Choroid plexus epithelial cell (primary cell): Measurements from ENCODE around the gene NFATC1.
"Not testable (repeated sequence)": the region's sequence is repeated elsewhere in the genome, so short reads cannot be mapped to it uniquely, and the experiment has no call there.

Experiments
- DNase-seq: peaks from one replicate; pipeline ENCODE4 v3.0.0-alpha.2; 2010; ENCODE audit warnings: low read depth
- H3K4me3 ChIP-seq: 2 replicates; pipeline ENCODE4 v1.5.1; 2011; ENCODE audit warnings: low read depth, mild to moderate bottlenecking, control low read depth, low read length, moderate library complexity
- TF ChIP-seq, protein P1 (sequence below): conservative IDR thresholded peaks from 2 replicates; pipeline ENCODE4 v1.5.1; 2011; ENCODE audit warnings: low read depth, mild to moderate bottlenecking, control low read depth, inconsistent platforms, low read length, moderate library complexity

The NFATC1 gene

GRCh38 chr18:79478484-79479115 is 82.9 kb downstream of the NFATC1 start:
- DNase-seq = no peak
- TF ChIP-seq, protein P1, sequence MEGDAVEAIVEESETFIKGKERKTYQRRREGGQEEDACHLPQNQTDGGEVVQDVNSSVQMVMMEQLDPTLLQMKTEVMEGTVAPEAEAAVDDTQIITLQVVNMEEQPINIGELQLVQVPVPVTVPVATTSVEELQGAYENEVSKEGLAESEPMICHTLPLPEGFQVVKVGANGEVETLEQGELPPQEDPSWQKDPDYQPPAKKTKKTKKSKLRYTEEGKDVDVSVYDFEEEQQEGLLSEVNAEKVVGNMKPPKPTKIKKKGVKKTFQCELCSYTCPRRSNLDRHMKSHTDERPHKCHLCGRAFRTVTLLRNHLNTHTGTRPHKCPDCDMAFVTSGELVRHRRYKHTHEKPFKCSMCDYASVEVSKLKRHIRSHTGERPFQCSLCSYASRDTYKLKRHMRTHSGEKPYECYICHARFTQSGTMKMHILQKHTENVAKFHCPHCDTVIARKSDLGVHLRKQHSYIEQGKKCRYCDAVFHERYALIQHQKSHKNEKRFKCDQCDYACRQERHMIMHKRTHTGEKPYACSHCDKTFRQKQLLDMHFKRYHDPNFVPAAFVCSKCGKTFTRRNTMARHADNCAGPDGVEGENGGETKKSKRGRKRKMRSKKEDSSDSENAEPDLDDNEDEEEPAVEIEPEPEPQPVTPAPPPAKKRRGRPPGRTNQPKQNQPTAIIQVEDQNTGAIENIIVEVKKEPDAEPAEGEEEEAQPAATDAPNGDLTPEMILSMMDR = no peak

GRCh38 chr18:79479116-79479760 is 83.5 kb downstream of the NFATC1 start:
- no peak for DNase-seq
- TF ChIP-seq, protein P1 = no peak
- H3K4me3 ChIP-seq = no peak overlapping the region

More at GRCh38 chr18:79478484-79479115, 82.9 kb downstream of the NFATC1 start:
- H3K4me3 ChIP-seq = no peak overlapping the region

DNA sequence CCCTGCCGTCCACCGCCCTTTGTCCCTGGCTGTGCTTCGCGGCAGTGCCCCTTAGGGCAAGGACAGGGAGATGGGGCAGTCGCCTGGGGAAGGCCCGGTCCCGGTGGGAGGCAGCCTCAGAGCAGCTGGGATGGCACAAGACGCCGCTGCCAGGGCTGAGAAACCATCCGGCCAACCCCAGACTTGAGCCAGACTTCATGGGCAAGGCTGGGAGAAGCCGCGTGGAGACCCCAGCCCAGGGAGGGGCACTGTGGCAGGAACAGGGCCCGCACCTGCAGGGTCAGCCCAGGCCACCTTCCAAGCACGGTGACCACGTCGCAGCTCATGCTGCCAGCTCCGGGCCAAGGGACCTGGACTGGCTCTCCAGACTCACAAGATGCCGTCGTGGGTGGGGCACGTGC is 84.0 kb downstream of the NFATC1 start:
- no peak for DNase-seq
- TF ChIP-seq, protein P1 = no peak
- H3K4me3 ChIP-seq = no peak overlapping the region

DNA sequence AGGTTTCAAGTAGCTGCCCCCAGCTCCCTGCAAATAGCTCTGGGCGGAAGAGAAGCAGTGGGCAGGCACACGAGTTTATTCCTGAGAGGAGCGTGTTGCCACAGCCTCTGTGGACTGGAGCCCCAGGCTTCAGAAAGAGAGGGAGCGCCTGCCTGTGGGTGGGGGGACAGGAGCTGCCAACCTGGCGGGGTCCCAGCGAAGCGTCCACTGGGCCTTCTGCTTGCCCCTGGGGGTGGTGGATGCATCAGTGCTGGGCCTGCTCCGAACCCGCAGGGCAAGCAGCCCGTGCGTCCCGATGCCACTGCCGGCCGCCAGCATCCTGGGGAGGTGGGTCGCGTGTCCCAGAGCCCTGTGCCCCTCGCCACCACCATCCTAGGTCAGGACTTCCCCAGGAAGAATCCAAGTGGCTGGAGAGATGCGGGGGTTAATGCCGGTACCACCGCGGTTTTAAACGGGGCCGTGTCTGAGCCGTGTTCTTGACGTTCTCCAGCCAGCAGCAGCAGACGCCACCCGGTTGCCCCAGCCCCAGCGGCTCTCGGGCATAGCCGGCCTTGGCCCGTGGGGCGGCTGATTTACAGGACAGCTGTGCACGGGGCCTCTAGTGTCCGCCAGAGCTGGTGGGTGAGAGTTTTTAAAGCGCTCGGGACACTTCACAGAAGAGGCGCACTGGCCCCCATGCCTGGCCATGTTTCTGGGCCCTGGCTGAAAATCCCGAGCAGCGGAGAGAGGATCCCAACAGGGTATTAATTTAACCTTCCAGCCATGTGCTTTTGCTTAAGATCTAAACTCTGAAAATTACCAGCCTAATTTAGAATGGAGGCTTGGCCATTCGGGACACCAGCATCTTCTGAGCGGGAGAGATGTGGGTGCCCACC is 84.7 kb downstream of the NFATC1 start:
- no peak for DNase-seq
- no peak overlapping the region for H3K4me3 ChIP-seq
- TF ChIP-seq, protein P1 = no peak

DNA sequence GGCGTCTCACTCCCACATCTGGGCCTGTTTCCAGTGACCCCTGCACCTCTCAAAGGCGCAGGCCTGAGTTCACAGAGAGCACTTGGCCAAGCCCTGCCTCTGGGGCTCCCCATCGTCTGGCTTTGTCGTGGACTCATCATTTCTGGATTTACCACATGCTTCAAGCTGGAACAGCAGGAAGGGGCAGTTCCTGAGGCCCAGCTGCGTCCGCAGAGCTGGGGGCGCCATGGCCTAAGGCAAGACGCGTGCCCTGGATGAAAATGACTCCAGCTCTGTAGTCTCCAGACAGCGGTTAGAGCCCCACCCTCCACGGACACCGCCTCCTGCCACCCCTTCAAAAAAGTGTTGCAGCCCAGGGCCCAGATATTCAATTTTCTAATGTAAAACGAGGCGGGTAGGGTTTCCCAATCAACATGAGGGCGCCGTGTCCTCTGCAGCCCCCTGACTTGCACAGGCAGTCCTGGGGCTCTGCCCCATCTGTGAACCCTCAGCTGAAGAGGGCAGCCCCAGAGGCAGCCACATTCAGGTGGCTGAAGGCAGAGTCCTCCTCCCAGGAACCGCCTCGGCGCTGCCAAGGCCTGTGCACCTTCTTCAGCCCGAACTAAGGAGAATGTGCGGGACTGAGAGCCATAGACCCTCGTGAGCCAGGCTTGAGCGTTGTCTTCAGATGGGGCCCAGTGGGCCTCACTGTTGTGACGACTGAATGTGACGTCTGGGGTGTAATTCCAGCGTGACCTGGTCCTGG is 85.5 kb downstream of the NFATC1 start:
- TF ChIP-seq, protein P1 = no peak
- DNase-seq = no peak
- H3K4me3 ChIP-seq = no peak overlapping the region

DNA sequence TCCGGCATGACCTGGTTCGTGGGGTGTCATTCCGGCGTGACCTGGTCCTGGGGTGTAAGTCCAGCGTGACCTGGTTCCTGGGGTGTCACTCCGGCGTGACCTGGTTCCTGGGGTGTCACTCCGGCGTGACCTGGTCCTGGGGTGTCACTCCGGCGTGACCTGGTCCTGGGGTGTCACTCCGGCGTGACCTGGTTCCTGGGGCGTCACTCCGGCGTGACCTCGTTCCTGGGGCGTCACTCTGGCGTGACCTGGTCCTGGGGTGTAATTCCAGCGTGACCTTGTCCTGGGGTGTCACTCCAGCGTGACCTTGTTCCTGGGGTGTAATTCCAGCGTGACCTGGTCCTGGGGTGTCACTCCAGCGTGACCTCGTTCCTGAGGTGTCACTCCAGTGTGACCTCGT is 87.7 kb downstream of the NFATC1 start:
- not testable (repeated sequence) for H3K4me3 ChIP-seq, DNase-seq
